Measurements from ENCODE around the gene TMEM38A. TPM values are rescaled to one million over a fixed set of nuclear protein-coding genes. Genes with fewer than 3 reads are reported as not detected.

TMEM38A gene
- total RNA-seq, 1 donor from 2014 or later, result 5.1 TPM

- Histone ChIP-seq H3K36me3 (no peaks in the 10 kb centered on the region), H3K4me1 (no peaks in the 10 kb centered on the region), H3K27me3 (no peaks in the 10 kb centered on the region), H3K9me3 (no peaks in the 10 kb centered on the region), H3K27ac (no peak overlapping the region), H3K4me3 (no peak overlapping the region)
- no peak for DNase-seq
- intact Hi-C loops (cut with DNase I), result no loop called here
- TF ChIP-seq, protein P1, sequence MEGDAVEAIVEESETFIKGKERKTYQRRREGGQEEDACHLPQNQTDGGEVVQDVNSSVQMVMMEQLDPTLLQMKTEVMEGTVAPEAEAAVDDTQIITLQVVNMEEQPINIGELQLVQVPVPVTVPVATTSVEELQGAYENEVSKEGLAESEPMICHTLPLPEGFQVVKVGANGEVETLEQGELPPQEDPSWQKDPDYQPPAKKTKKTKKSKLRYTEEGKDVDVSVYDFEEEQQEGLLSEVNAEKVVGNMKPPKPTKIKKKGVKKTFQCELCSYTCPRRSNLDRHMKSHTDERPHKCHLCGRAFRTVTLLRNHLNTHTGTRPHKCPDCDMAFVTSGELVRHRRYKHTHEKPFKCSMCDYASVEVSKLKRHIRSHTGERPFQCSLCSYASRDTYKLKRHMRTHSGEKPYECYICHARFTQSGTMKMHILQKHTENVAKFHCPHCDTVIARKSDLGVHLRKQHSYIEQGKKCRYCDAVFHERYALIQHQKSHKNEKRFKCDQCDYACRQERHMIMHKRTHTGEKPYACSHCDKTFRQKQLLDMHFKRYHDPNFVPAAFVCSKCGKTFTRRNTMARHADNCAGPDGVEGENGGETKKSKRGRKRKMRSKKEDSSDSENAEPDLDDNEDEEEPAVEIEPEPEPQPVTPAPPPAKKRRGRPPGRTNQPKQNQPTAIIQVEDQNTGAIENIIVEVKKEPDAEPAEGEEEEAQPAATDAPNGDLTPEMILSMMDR (IDR thresholded peaks at IDR 0.05), result no peak
- ATAC-seq, result no peak
Measured at GRCh38 chr19:16676101-16676798, 15.3 kb downstream of the TMEM38A start.

GRCh38 chr19:16677055-16677454 lies 16.1 kb downstream of the TMEM38A start:
- Histone ChIP-seq H3K9me3 (no peaks in the 10 kb centered on the region), H3K4me1 (no peaks in the 10 kb centered on the region), H3K27me3 (no peaks in the 10 kb centered on the region), H3K27ac (no peak overlapping the region), H3K4me3 (no peak overlapping the region), H3K36me3 (no peaks in the 10 kb centered on the region)
- intact Hi-C loops (cut with DNase I), result no loop called here
- ATAC-seq, result no peak
- DNase-seq, result no peak
- TF ChIP-seq, protein P1 (IDR thresholded peaks at IDR 0.05), result no peak

DNA sequence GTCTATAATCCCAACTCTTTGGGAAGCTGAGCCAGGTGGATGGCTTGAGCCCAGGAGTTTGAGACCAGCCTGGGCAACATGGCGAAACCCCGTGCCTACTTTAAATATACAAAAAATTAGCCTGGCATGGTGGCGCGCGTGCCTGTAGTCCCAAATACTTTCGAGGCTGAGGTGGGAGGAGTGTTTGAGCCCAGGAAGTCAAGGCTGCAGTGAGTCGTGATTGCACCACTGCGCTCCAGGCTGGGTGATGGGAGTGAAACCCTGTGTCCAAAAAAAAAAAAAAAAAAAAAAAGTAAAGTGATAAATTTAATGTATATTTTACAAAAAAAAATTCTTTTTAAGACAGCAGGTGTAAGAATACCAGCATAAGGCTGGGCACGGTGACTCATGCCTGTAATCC lies 17.6 kb downstream of the TMEM38A start:
- H3K4me3 ChIP-seq, result no peak overlapping the region
- H3K27ac ChIP-seq, result no peak overlapping the region
- H3K9me3 ChIP-seq, result no peaks in the 10 kb centered on the region
- no peak for ATAC-seq
- intact Hi-C loops (cut with DNase I), result no loop called here
- DNase-seq, result no peak
- TF ChIP-seq, protein P1 (IDR thresholded peaks at IDR 0.05), result no peak
- no peaks in the 10 kb centered on the region for H3K4me1 ChIP-seq
- no peaks in the 10 kb centered on the region for H3K36me3 ChIP-seq
- no peaks in the 10 kb centered on the region for H3K27me3 ChIP-seq

GRCh38 chr19:16679811-16680210 lies 18.9 kb downstream of the TMEM38A start:
- no peaks in the 10 kb centered on the region for H3K9me3 ChIP-seq
- ATAC-seq (no peak), DNase-seq (no peak)
- TF ChIP-seq, protein P1 (IDR thresholded peaks at IDR 0.05), result no peak
- H3K36me3 ChIP-seq, result no peaks in the 10 kb centered on the region
- no peak overlapping the region for H3K4me3 ChIP-seq
- no peak overlapping the region for H3K27ac ChIP-seq
- no peaks in the 10 kb centered on the region for H3K4me1 ChIP-seq
- no peaks in the 10 kb centered on the region for H3K27me3 ChIP-seq
- intact Hi-C loops (cut with DNase I), result no loop called here

DNA sequence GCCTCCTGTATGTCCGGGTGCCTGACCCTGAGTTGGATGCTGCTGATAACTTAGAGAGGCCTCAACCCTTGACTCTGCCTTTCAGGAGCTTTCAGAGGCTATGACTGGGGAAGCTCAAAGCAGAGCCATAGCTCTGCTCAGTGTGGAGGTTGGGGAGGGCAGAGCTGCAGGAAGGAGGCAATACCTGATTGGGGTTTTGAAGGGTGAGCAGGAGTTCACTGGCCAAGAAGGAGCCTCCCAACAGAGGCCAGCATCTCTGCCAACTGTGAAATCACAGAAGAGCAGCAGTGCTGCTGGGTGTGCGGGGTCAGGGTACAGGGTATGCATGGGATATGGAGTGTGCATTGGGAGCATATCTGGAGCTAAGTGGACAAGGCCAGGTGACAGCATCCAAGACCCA lies 21.6 kb downstream of the TMEM38A start:
- H3K27ac ChIP-seq, result no peak overlapping the region
- H3K27me3 ChIP-seq, result no peaks in the 10 kb centered on the region
- no peaks in the 10 kb centered on the region for H3K36me3 ChIP-seq
- no peaks in the 10 kb centered on the region for H3K4me1 ChIP-seq
- no peaks in the 10 kb centered on the region for H3K9me3 ChIP-seq
- intact Hi-C loops (cut with DNase I), result no loop called here
- H3K4me3 ChIP-seq, result no peak overlapping the region
- TF ChIP-seq, protein P1 (IDR thresholded peaks at IDR 0.05), result no peak
- ATAC-seq (no peak), DNase-seq (no peak)

DNA sequence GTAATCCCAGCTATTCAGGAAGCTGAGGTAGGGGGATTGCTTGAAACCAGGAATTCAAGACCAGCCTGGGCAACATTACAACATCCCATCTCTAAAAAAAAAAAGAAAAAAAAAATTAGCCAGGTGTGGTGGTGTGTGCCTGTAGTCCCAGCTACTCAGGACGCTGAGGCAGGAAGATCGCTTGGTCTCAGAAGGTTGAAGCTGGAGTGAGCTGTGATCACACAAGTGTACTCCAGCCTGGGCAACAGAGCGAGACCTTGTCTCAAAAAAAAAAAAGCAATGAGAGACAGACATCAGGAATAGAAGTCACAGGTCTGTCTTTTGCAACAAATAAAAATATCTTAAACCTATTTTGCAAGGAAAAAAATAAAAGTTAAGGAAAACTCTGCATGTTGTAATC lies 23.3 kb downstream of the TMEM38A start:
- Histone ChIP-seq H3K4me3 (no peak overlapping the region), H3K4me1 (no peaks in the 10 kb centered on the region), H3K27ac (no peak overlapping the region), H3K27me3 (no peaks in the 10 kb centered on the region), H3K36me3 (no peaks in the 10 kb centered on the region), H3K9me3 (no peaks in the 10 kb centered on the region)
- DNase-seq, result no peak
- TF ChIP-seq, protein P1 (IDR thresholded peaks at IDR 0.05), result no peak
- no peak for ATAC-seq
- intact Hi-C loops (cut with DNase I), result no loop called here
